Ishikawa (cell line): Measurements from ENCODE around the gene BCAR1.

Experiments used
- CEBPB ChIP-seq: IDR thresholded peaks from 2 replicates; pipeline ENCODE4 v1.6.1; 2012
- CREB1 ChIP-seq: IDR thresholded peaks from 2 replicates; pipeline ENCODE4 v1.6.1; 2012; ENCODE audit warnings: low read depth
- EGR1 ChIP-seq: IDR thresholded peaks from 2 replicates; pipeline ENCODE4 v1.6.1; 2012
- EP300 ChIP-seq: IDR thresholded peaks from 2 replicates; pipeline ENCODE4 v1.6.1; 2012; ENCODE audit warnings: borderline replicate concordance
- FOXM1 ChIP-seq: IDR thresholded peaks from 2 replicates; pipeline ENCODE4 v1.6.1; 2012; ENCODE audit warnings: low read depth, borderline replicate concordance
- NFIC ChIP-seq: IDR thresholded peaks from 2 replicates; pipeline ENCODE4 v1.6.1; 2012
- RAD21 ChIP-seq: IDR thresholded peaks from 2 replicates; pipeline ENCODE4 v1.6.1; 2012; ENCODE audit warnings: low read depth
- TAF1 ChIP-seq: IDR thresholded peaks from 2 replicates; pipeline ENCODE4 v1.6.1; 2012; ENCODE audit warnings: low read depth, mild to moderate bottlenecking
- TCF12 ChIP-seq: IDR thresholded peaks from 2 replicates; pipeline ENCODE4 v1.6.1; 2012; ENCODE audit warnings: low read depth
- TEAD4 ChIP-seq: IDR thresholded peaks from 2 replicates; pipeline ENCODE4 v1.6.1; 2012
- YY1 ChIP-seq: IDR thresholded peaks from 2 replicates; pipeline ENCODE4 v1.6.1; 2012; ENCODE audit warnings: low read depth
- ZBTB7A ChIP-seq: IDR thresholded peaks from 2 replicates; pipeline ENCODE4 v1.6.1; 2012; ENCODE audit warnings: low read depth
- TF ChIP-seq, protein P1 (sequence below): IDR thresholded peaks from 2 replicates; pipeline ENCODE4 v1.6.1; 2012
- TF ChIP-seq, protein P2 (sequence below): IDR thresholded peaks from 2 replicates; pipeline ENCODE4 v1.6.1; 2012
- TF ChIP-seq, protein P3 (sequence below): IDR thresholded peaks from 2 replicates; pipeline ENCODE4 v1.6.1; 2012; ENCODE audit warnings: low read depth, mild to moderate bottlenecking

Gene BCAR1

DNA sequence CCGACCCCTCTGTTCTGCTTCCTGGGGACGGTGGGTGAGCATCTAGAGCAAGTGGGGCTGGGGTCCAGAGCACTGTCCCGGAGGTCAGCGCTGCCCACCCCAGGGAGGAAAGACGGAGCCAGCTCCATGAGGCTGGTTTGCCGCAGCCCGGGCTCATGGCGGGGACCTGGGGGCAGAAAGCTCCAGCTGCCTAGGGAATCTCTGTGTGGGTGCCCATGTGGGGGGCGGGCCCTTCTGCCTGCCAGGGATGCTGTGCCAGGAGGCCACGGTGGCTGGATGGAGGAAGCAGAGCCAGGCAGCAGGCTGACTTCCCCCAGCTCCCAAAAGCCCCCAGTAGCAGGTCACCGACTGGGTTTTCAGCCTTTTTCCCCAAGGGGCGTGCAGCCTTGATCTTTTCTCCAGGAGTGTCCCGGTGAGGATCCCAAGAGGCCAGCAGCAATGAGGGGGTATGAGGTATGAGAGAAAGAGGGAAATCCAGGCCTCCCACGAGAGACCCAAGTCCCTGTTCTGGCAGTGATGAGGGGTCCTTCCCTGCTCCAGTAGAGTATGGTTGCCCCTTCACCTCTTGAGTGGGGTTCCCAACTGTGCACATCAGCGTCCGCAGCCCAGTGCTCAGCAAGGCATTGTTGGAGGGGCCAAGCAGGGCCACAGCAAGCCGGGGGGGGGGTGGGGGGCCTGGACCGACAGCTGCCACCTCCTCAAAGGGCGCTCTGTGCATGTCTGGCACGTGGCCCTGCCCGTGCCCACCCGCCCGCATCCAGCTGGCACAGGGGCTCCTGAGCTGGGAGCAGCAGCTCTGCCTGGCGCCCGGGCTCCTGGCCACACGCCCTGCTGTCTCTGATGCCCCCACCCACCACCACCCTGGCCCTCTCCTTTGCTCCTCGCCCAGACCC is 15.6 kb upstream of the BCAR1 start:
- TF ChIP-seq EP300, result no peak
- no peak for TF ChIP-seq TAF1
- no peak for TF ChIP-seq CREB1
- TF ChIP-seq, protein P1, sequence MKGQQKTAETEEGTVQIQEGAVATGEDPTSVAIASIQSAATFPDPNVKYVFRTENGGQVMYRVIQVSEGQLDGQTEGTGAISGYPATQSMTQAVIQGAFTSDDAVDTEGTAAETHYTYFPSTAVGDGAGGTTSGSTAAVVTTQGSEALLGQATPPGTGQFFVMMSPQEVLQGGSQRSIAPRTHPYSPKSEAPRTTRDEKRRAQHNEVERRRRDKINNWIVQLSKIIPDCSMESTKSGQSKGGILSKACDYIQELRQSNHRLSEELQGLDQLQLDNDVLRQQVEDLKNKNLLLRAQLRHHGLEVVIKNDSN, result no peak
- TF ChIP-seq CEBPB, result no peak
- no peak for TF ChIP-seq RAD21
- no peak for TF ChIP-seq YY1
- no peak for TF ChIP-seq FOXM1
- TF ChIP-seq, protein P2, sequence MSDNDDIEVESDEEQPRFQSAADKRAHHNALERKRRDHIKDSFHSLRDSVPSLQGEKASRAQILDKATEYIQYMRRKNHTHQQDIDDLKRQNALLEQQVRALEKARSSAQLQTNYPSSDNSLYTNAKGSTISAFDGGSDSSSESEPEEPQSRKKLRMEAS, result no peak
- TF ChIP-seq ZBTB7A, result no peak
- TF ChIP-seq EGR1, result no peak

DNA sequence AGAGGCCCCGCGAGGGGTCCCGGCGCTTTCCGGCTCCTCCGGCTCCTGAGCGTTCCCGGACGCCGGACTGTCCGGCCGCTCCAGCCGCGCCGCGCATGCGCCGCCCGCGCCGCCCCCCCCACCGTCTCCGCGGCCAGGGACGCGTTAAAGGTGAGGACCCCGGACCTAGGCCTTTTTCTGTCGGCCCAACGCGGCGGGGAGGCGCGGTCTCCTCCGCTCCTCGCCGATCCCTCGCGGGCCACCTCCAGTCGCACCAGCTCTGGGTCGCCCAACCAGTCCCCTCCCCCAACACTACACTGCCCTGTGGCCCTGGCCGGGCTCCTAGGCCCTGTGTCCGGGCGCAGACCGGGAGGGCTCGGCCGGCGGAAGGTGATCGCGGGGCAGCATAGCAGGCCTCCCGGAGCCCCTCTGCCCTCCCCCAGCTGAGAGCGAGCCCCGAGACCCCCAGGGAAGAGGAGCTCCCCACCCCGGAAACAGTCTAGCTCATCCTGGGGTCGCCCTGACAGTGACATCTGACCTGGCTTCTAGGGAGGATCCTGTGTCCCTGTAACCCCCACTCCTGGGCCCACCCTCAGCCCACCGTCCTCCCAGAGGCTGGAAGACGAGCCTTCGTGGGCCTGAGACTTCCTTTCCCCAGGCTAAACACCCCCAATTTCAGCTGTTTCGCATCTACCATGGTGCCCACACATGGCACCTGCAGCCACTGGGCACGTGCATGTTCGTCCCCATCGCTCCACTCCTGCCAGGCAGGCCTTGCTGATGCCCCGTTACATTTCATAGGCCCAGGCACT is 14.7 kb upstream of the BCAR1 start:
- no peak for TF ChIP-seq YY1
- TF ChIP-seq, protein P3, sequence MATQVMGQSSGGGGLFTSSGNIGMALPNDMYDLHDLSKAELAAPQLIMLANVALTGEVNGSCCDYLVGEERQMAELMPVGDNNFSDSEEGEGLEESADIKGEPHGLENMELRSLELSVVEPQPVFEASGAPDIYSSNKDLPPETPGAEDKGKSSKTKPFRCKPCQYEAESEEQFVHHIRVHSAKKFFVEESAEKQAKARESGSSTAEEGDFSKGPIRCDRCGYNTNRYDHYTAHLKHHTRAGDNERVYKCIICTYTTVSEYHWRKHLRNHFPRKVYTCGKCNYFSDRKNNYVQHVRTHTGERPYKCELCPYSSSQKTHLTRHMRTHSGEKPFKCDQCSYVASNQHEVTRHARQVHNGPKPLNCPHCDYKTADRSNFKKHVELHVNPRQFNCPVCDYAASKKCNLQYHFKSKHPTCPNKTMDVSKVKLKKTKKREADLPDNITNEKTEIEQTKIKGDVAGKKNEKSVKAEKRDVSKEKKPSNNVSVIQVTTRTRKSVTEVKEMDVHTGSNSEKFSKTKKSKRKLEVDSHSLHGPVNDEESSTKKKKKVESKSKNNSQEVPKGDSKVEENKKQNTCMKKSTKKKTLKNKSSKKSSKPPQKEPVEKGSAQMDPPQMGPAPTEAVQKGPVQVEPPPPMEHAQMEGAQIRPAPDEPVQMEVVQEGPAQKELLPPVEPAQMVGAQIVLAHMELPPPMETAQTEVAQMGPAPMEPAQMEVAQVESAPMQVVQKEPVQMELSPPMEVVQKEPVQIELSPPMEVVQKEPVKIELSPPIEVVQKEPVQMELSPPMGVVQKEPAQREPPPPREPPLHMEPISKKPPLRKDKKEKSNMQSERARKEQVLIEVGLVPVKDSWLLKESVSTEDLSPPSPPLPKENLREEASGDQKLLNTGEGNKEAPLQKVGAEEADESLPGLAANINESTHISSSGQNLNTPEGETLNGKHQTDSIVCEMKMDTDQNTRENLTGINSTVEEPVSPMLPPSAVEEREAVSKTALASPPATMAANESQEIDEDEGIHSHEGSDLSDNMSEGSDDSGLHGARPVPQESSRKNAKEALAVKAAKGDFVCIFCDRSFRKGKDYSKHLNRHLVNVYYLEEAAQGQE, result no peak
- TF ChIP-seq, protein P2, result peak; percentile 58
- peak; percentile 44; the same call in 1 of the 2 replicates for TF ChIP-seq TCF12
- no peak for TF ChIP-seq RAD21
- TF ChIP-seq FOXM1, result no peak
- no peak for TF ChIP-seq EP300
- TF ChIP-seq EGR1, result no peak
- no peak for TF ChIP-seq CEBPB
- TF ChIP-seq, protein P1, result no peak
- TF ChIP-seq CREB1, result no peak
- TF ChIP-seq TAF1, result peak; percentile 61; the same call in 1 of the 2 replicates
- no peak for TF ChIP-seq NFIC
- TF ChIP-seq TEAD4, result no peak
- peak; percentile 58 for TF ChIP-seq ZBTB7A

DNA sequence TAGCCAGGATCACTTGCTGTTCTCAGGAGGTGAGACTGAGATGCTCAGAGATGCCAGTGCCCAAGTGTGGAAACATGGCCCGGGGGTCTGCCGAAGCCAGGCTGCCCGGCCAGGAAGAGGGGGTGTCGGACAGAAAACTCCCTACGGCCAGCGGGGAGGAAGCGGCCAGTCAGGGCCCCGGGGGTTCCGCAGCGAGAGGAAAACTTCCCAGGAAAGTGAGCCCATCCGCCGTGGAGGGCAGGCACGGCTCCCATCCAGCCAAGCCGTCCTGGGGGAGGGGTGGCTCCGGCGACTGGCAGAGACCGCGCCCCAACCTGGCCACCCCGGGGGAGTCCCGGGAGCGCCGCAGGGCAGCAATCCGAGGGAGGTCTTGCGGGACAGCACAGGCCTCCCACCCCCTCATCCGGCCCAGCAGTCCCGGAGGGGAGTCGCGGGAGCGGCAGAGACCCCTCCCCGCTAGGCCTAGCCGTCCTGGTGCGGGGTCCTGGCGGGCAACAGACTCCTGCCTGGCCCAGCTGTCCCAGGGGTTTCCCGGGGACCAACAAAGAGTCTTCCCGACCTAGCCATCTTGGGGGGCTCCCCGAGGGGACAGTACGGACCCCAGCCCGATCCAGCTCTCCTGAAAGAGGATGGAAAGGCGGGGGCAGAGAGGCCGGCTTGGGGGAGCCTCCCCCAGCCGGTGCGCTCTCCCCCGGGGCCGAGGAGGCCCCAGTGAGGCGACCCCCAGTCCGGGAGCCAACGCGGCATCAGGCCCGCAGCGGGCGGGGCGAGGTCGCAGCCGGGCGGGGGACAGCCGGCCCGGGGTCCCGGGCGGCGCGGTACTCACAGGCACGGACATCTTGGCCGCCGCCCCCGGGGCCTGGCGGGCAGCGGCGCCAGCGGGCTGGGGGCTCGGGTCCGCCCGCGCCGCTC is 13.8 kb upstream of the BCAR1 start:
- no peak for TF ChIP-seq FOXM1
- peak; percentile 64 for TF ChIP-seq ZBTB7A

DNA sequence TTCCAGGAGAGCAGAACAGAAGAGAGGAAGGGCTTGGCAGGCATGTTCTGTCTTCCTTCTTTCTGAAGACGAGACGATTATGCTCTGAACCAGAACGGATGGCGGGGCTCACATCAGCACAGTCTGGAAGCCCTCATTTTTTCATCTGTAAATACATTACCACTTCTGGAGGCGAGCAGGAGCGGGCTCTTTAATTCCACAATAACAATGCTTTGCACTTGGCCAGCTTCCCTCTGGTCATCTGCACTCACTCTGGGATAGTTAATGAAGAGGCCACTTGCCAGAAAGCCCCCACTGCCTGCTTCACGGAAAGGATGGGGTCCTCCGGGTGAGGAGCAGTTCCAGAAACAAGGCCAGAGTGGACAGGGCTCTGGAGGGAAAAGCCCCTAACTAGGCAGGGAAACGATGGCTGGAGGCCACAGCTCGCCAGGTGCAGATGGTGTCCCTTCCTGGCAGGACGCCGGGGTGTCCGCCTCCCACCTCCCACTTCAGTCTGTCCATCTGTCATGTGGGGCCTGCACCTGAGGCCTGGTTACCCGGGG is 13.1 kb upstream of the BCAR1 start:
- 0 out of 2 replicates have a peak, but pooled peaks have one; percentile 9 for TF ChIP-seq ZBTB7A
- TF ChIP-seq, protein P1, result no peak

DNA sequence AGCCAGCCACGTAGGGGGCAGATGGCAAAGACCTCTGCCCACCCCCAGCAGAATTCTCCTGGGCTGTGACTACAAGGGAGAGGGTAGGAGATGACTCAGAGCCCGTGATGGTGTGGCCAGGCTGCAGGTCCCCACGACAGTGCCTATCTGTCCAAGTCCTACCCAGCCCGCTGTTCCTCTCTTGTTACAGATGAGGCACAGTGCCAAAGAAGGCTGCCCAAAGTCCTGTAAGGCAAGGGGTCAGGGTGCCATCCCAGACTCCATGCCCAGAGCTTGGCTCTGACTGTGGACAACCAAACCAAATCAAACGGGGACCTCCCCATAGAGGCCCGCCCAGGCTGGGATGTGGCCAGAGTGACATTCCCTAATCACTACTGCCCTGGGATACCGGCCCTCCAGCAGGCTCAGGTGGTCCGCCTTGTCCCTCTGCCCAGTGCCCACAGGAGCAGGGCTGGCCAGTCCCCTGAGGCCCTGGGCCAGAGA is 12.6 kb upstream of the BCAR1 start:
- TF ChIP-seq TAF1 (no peak), CEBPB (no peak), ZBTB7A (no peak), FOXM1 (no peak), EP300 (no peak), TCF12 (no peak), EGR1 (no peak), RAD21 (no peak), CREB1 (no peak), TEAD4 (no peak), YY1 (no peak), NFIC (no peak)
- TF ChIP-seq, protein P2, result no peak
- TF ChIP-seq, protein P1, result no peak
- TF ChIP-seq, protein P3, result no peak
